ENCODE measurements around the gene NAIF1. TPM values are rescaled to one million over a fixed set of nuclear protein-coding genes. Genes with fewer than 3 reads are reported as not detected.

Gene NAIF1
- total and polyA plus RNA-seq, 10 of the 15 experiments (the other 5 are each of a cell fraction or from before 2014, with no cell fraction given): 2.4 to 14.2 (median 7.1) TPM

DNA sequence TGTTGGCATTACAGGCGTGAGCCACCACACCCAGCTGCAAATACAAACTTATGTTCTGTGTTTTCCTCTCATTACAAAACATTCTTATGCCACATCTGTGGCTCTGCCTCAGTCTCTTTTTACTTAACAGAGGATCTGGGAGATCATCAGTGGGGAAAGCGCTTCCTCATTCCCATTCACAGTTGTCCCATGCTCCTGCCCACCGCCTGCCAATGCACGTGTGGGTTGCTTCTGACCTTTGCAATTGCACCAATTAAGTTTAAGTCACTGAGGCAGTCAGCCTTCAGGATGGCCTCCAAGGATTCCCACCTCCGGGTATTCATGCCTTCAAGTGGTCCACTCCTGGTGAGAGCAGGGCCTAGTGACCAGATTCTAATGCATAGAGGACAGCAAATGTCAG, 51.4 kb downstream of the NAIF1 start:
- Histone ChIP-seq H2AFZ (ENCODE audit: control insufficient read depth, low read depth, low read length) (no peak overlapping the region), H3K4me2 (ENCODE audit: control insufficient read depth, insufficient read depth) (no peak overlapping the region), H4K20me1 (ENCODE audit: control insufficient read depth, insufficient read depth) (no peaks in the 10 kb centered on the region), H3K9ac (ENCODE audit: control insufficient read depth, insufficient read depth, low read length) (no peak overlapping the region), H3K36me3 (ENCODE audit: control insufficient read depth in 2 of 2, insufficient read depth in 2 of 2, low read length in 1 of 2) (no peaks in the 10 kb centered on the region), H3K79me2 (ENCODE audit: control insufficient read depth, insufficient read depth, low read length) (no peaks in the 10 kb centered on the region), H3K27ac (ENCODE audit: control insufficient read depth, insufficient read depth) (no peak overlapping the region), H3K4me3 (no peak overlapping the region), H3K27me3 (replicated peaks in 1 of 2; ENCODE audit: control insufficient read depth in 2 of 2, insufficient read depth in 2 of 2, low read length in 1 of 2) (no peaks in the 10 kb centered on the region; a peak in 1 of 4 replicates), H3K9me3 (replicated peaks; ENCODE audit: control insufficient read depth, insufficient read depth, low read length) (no peaks in the 10 kb centered on the region), H3K4me1 (ENCODE audit: control insufficient read depth, insufficient read depth, low read length) (peaks cover 4% of the 10 kb centered on the region; the same call in 1 of the 2 replicates)
- 72% methylated on average over 5 of the region's 5 CpGs for WGBS (ENCODE audit: insufficient coverage, insufficient replicate concordance, low lambda C conversion rate, missing lambda C conversion rate)
- TF ChIP-seq ZSCAN29 (IDR thresholded peaks at IDR 0.05) (no peak), RB1 (IDR thresholded peaks at IDR 0.05; ENCODE audit: borderline replicate concordance) (no peak), BHLHE40 (IDR thresholded peaks at IDR 0.05; ENCODE audit: borderline replicate concordance in 1 of 2, low read depth in 2 of 2, low read length in 1 of 2) (no peak), NFYB (IDR thresholded peaks at IDR 0.05; ENCODE audit: insufficient read depth, low read depth, low read length) (no peak), MYC (IDR thresholded peaks at IDR 0.05; ENCODE audit: insufficient read depth, insufficient read length, insufficient replicate concordance, low read length, severe bottlenecking) (no peak), HCFC1 (IDR thresholded peaks at IDR 0.05; ENCODE audit: low read length) (no peak), RAD51 (IDR thresholded peaks at IDR 0.05) (no peak), TCF7 (IDR thresholded peaks at IDR 0.05; ENCODE audit: borderline replicate concordance) (no peak), SIN3A (IDR thresholded peaks at IDR 0.05; ENCODE audit: low read depth, low read length) (no peak), SUZ12 (IDR thresholded peaks at IDR 0.05; ENCODE audit: unreplicated experiment) (no peak), GABPA (IDR thresholded peaks at IDR 0.05; ENCODE audit: low read depth) (no peak)
- TF ChIP-seq, protein P1, sequence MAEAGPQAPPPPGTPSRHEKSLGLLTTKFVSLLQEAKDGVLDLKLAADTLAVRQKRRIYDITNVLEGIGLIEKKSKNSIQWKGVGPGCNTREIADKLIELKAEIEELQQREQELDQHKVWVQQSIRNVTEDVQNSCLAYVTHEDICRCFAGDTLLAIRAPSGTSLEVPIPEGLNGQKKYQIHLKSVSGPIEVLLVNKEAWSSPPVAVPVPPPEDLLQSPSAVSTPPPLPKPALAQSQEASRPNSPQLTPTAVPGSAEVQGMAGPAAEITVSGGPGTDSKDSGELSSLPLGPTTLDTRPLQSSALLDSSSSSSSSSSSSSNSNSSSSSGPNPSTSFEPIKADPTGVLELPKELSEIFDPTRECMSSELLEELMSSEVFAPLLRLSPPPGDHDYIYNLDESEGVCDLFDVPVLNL (IDR thresholded peaks at IDR 0.05; ENCODE audit: low read depth, low read length): no peak
- TF ChIP-seq, protein P2, sequence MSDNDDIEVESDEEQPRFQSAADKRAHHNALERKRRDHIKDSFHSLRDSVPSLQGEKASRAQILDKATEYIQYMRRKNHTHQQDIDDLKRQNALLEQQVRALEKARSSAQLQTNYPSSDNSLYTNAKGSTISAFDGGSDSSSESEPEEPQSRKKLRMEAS (IDR thresholded peaks at IDR 0.05; ENCODE audit: low read depth, low read length): no peak
- TF ChIP-seq, protein P3, sequence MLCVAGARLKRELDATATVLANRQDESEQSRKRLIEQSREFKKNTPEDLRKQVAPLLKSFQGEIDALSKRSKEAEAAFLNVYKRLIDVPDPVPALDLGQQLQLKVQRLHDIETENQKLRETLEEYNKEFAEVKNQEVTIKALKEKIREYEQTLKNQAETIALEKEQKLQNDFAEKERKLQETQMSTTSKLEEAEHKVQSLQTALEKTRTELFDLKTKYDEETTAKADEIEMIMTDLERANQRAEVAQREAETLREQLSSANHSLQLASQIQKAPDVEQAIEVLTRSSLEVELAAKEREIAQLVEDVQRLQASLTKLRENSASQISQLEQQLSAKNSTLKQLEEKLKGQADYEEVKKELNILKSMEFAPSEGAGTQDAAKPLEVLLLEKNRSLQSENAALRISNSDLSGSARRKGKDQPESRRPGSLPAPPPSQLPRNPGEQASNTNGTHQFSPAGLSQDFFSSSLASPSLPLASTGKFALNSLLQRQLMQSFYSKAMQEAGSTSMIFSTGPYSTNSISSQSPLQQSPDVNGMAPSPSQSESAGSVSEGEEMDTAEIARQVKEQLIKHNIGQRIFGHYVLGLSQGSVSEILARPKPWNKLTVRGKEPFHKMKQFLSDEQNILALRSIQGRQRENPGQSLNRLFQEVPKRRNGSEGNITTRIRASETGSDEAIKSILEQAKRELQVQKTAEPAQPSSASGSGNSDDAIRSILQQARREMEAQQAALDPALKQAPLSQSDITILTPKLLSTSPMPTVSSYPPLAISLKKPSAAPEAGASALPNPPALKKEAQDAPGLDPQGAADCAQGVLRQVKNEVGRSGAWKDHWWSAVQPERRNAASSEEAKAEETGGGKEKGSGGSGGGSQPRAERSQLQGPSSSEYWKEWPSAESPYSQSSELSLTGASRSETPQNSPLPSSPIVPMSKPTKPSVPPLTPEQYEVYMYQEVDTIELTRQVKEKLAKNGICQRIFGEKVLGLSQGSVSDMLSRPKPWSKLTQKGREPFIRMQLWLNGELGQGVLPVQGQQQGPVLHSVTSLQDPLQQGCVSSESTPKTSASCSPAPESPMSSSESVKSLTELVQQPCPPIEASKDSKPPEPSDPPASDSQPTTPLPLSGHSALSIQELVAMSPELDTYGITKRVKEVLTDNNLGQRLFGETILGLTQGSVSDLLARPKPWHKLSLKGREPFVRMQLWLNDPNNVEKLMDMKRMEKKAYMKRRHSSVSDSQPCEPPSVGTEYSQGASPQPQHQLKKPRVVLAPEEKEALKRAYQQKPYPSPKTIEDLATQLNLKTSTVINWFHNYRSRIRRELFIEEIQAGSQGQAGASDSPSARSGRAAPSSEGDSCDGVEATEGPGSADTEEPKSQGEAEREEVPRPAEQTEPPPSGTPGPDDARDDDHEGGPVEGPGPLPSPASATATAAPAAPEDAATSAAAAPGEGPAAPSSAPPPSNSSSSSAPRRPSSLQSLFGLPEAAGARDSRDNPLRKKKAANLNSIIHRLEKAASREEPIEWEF (IDR thresholded peaks at IDR 0.05; ENCODE audit: insufficient replicate concordance, low read depth, low read length): no peak
- TF ChIP-seq, protein P4, sequence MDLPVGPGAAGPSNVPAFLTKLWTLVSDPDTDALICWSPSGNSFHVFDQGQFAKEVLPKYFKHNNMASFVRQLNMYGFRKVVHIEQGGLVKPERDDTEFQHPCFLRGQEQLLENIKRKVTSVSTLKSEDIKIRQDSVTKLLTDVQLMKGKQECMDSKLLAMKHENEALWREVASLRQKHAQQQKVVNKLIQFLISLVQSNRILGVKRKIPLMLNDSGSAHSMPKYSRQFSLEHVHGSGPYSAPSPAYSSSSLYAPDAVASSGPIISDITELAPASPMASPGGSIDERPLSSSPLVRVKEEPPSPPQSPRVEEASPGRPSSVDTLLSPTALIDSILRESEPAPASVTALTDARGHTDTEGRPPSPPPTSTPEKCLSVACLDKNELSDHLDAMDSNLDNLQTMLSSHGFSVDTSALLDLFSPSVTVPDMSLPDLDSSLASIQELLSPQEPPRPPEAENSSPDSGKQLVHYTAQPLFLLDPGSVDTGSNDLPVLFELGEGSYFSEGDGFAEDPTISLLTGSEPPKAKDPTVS (IDR thresholded peaks at IDR 0.05; ENCODE audit: low read depth, low read length): no peak
- TF ChIP-seq, protein P5, sequence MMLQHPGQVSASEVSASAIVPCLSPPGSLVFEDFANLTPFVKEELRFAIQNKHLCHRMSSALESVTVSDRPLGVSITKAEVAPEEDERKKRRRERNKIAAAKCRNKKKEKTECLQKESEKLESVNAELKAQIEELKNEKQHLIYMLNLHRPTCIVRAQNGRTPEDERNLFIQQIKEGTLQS (IDR thresholded peaks at IDR 0.05; ENCODE audit: borderline replicate concordance, extremely low read depth, low read depth, low read length): no peak
- in situ Hi-C loops (cut with MboI): no loop called here
- intact Hi-C loops (cut with micrococcal nuclease; ENCODE audit: unreplicated experiment): no loop called here
- POLR2A ChIA-PET: interaction anchor here (0.6 kb wide), 1 partner anchor 37 kb away, joined by 3 read pairs; no protein-coding TSS in a partner anchor
- SMC1A ChIA-PET (ENCODE audit: uncharacterized antibody, unreplicated experiment): interaction anchor here (2.0 kb wide), 1 partner anchor 11 kb away, joined by 7 read pairs; no protein-coding TSS in a partner anchor
- no TSS peak for BruUV-seq (replicated peaks)
- FAIRE-seq: no peak
- CTCF ChIA-PET: interaction anchor here (0.7 to 1.5 kb wide), 3 partner anchors 17 to 61 kb away, joined by 3 to 6 read pairs (median 5); no protein-coding TSS in a partner anchor
- DNase-seq (ENCODE audit: low read depth, low spot score): no peak
- RAD21 ChIA-PET (ENCODE audit: unreplicated experiment): no interaction called here
- no peak for ATAC-seq
